Inferior parietal cortex (tissue), 1 donor: ENCODE data around the gene PTGDS.
A peak's percentile ranks its signal among the peaks of the same experiment; 100 is the strongest.

Source experiments
- DNase-seq: peaks from one replicate; pipeline ENCODE4 v3.0.0-alpha.2; 2016; ENCODE audit errors: extremely low spot score

Gene PTGDS

GRCh38 chr9:137022662-137023008, 45.3 kb downstream of the PTGDS start:
- DNase-seq, result no peak

- DNase-seq, result no peak
These were observed 45.9 kb downstream of the PTGDS start for GRCh38 chr9:137023157-137023556.

DNA sequence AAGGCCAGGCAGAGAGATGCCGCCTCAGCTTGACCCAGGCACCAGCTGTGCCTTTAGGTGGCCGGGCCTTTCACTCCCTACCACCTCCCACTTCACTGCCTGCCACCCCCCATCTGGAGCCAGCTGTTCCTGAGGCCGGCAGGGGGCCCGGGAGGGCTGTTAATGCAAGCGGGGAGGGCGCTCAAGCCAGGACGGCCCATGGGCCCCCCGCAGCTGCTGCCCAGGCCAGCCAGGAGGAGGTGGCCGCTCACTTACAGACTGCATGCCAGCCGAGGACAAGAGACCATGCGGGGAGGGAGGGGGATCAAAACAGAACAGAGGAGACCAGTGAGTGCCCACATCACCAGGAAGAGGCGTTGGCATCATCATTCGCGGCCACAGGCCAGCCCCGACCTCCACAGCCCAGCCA, 46.3 kb downstream of the PTGDS start:
- DNase-seq, result no peak

- peak; percentile 87 for DNase-seq
These were observed 48.2 kb downstream of the PTGDS start for GRCh38 chr9:137025517-137025966.

GRCh38 chr9:137026384-137026783, 49.1 kb downstream of the PTGDS start:
- DNase-seq, result no peak

DNA sequence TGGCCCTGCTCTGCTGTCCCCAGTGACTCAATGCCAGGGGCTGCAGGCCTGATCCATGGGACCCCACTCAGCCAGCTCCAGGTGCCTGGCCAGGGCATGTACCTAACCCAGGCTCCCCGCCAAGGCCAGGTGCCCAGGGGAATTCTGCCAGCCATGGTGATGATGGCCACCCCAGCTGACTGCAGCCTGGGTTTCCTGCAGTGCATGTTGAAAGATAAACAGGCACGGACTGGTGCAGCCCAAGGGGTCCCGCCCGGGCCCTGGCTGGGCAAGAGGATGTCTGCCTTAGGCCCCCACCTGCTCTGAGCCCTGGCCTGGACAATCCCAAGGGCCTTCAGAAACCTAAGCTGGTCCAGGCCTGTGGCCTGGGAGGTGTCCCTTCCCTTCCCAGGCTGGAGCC, 49.5 kb downstream of the PTGDS start:
- no peak for DNase-seq

DNA sequence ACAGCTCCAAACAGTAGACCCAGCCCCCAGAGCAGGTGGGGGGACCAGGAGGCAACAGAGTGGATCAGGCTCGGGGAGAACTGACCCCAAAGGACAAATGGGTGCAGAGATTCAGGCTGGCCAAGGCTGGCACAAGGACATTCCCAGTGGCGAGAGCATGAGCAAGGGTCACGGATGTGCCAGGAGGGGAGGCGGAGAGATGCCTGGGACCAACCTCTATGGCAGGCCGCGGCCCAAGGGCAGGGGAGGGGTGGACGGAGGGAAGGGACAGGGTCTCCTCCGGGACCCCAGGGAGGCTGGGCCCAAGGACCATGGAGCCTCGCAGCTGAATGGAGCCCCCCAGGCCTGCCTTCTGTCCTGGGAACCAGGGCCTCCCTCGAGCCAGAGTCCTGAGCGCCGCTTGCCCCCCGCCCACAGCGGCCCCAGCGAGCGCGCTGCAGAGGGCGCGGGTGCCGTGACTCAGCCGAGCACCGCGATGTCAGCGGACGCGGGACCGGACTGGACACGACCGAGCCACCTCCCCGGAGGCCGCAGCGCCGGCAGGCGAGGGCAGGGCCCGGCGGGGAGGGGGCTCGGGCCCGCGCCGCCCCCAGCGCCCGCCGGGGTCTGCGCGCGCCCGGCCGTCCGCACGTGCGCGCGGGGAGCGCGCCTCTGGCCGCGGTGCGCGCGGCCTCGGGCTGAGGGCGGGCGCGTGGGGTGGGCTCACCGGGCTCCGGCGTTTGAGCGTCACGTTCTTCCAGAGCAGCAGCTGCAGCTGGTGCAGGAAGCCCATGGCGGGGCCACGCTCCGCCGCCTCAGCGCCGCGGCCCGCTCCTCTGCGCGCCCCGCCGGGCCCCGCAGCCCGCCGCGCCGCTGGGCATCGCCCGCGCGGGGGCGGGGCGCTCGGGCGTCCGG, 50.3 kb downstream of the PTGDS start, which contains the start of gene ABCA2:
ABCA2 (minus strand) TSS at position 869 of the 894 bp plus-strand sequence; CDS start at position 772, 97 bp downstream.
- DNase-seq, result no peak

- no peak for DNase-seq
These were observed 51.2 kb downstream of the PTGDS start for GRCh38 chr9:137028263-137029057.

GRCh38 chr9:137029058-137029936, 52.0 kb downstream of the PTGDS start:
- no peak for DNase-seq

- no peak for DNase-seq
These were observed 52.7 kb downstream of the PTGDS start for GRCh38 chr9:137030006-137030405.

DNA sequence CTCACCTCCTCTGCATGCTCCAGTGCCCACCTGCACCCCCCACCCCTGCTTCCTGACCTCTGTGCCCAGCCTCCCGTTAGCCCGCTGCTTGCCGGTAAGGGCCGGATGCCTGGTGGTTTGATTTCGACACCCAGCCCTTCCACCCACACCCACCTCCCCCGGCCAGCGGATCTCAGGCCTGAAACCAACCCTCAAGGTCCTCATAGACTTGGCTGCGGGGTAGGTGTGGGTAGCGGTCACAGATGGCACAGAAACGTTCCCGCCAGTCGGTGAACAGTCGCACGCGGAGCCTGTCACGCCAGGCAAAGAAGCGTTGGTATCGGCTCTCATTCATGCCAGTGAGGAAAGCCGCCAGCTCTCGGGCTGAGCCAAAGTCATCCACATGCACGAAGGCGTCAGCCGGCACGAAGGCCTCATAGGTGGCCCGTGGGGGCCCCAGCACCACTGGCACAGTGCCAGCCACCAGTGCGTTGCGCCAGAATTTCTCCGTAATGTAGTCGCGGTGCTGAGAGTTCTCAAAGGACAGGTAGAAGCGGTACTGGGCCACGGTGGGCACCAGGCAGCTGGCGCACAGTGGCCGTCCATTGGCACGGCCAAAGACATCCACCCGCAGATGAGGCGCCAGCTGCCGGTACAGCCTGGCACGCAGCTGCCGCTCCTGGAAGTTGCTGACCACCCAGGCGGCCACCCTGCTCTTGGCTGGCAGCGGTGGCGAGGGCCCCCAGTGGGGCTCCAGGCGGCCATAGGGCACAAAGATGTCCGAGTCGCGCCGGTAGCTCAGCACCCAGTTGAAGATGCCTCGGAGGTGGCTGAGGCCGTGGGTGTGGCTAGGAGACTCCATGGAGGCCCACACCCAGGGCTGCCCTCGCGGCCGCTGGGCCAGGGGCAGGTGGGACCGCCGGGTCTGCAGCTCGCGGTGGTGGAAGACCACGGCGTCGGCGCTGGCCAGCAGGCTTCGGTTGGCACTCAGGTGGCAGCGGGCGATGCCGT, 53.5 kb downstream of the PTGDS start:
- DNase-seq, result no peak
